ENCODE results near the gene PIP4K2A. TPM values are rescaled to one million over a fixed set of nuclear protein-coding genes. Genes with fewer than 3 reads are reported as not detected.
"Not testable (repeated sequence)": the region's sequence is repeated elsewhere in the genome, so short reads cannot be mapped to it uniquely, and the experiment has no call there.

PIP4K2A gene
- total RNA-seq, 2 experiments from 2014 or later: 107 to 108 TPM

- POLR2A ChIA-PET: no interaction called here
- CTCF ChIA-PET: no interaction called here
- Mint-ChIP-seq H3K4me3 (no peak overlapping the region), H3K9me3 (peaks cover 27% of the 10 kb centered on the region), H3K36me3 (peaks cover 6% of the 10 kb centered on the region), H3K4me1 (ENCODE audit: low read depth) (no peaks in the 10 kb centered on the region), H3K27ac (no peak overlapping the region), H3K27me3 (peaks cover 9% of the 10 kb centered on the region)
- intact Hi-C loops (cut with micrococcal nuclease): no loop called here
- DNase-seq: no peak
Measured at GRCh38 chr10:22518167-22518724, 196.1 kb downstream of the PIP4K2A start.

GRCh38 chr10:22515009-22515408 is 199.4 kb downstream of the PIP4K2A start:
- Mint-ChIP-seq H3K27me3 (peaks cover 26% of the 10 kb centered on the region), H3K27ac (no peak overlapping the region), H3K9me3 (peaks cover 19% of the 10 kb centered on the region), H3K4me1 (ENCODE audit: low read depth) (no peaks in the 10 kb centered on the region), H3K36me3 (peaks cover 2% of the 10 kb centered on the region), H3K4me3 (no peak overlapping the region)
- DNase-seq: no peak
- POLR2A ChIA-PET: no interaction called here
- intact Hi-C loops (cut with micrococcal nuclease): no loop called here
- CTCF ChIA-PET: no interaction called here

GRCh38 chr10:22514414-22514758 is 200.0 kb downstream of the PIP4K2A start:
- POLR2A ChIA-PET; H3K4me1 Mint-ChIP-seq (ENCODE audit: low read depth); DNase-seq; H3K4me3 Mint-ChIP-seq; H3K27ac Mint-ChIP-seq; H3K36me3 Mint-ChIP-seq; intact Hi-C loops (cut with micrococcal nuclease); CTCF ChIA-PET: not testable (repeated sequence)
- peaks cover 20% of the 10 kb centered on the region for H3K9me3 Mint-ChIP-seq
- H3K27me3 Mint-ChIP-seq: peaks cover 26% of the 10 kb centered on the region

- POLR2A ChIA-PET; H3K4me1 Mint-ChIP-seq (ENCODE audit: low read depth); DNase-seq; intact Hi-C loops (cut with micrococcal nuclease); H3K4me3 Mint-ChIP-seq; CTCF ChIA-PET; H3K36me3 Mint-ChIP-seq; H3K27ac Mint-ChIP-seq: not testable (repeated sequence)
- H3K9me3 Mint-ChIP-seq: peaks cover 23% of the 10 kb centered on the region
- H3K27me3 Mint-ChIP-seq: peaks cover 32% of the 10 kb centered on the region
Measured at GRCh38 chr10:22513483-22514413, 200.6 kb downstream of the PIP4K2A start.

- H3K27ac Mint-ChIP-seq; intact Hi-C loops (cut with micrococcal nuclease); DNase-seq; POLR2A ChIA-PET; H3K4me1 Mint-ChIP-seq (ENCODE audit: low read depth); H3K4me3 Mint-ChIP-seq; H3K36me3 Mint-ChIP-seq; CTCF ChIA-PET: not testable (repeated sequence)
- H3K9me3 Mint-ChIP-seq: peaks cover 29% of the 10 kb centered on the region
- H3K27me3 Mint-ChIP-seq: peaks cover 35% of the 10 kb centered on the region
Measured at GRCh38 chr10:22512015-22512414, 202.4 kb downstream of the PIP4K2A start.

GRCh38 chr10:22508214-22508613 is 206.2 kb downstream of the PIP4K2A start:
- POLR2A ChIA-PET: not testable (repeated sequence)

GRCh38 chr10:22505911-22506685 is 208.3 kb downstream of the PIP4K2A start:
- Mint-ChIP-seq H3K4me1 (ENCODE audit: low read depth) (peaks cover 11% of the 10 kb centered on the region), H3K27ac (no peak overlapping the region), H3K4me3 (no peak overlapping the region), H3K27me3 (peaks cover 16% of the 10 kb centered on the region), H3K9me3 (peaks cover 15% of the 10 kb centered on the region), H3K36me3 (peaks cover 6% of the 10 kb centered on the region)
- ChIA-PET CTCF (no interaction called here), POLR2A (interaction anchor here (0.5 kb wide), 1 partner anchor 981 kb away, joined by 4 read pairs; the partner anchor contains the start of gene SKIDA1)
- peak; percentile 68 for DNase-seq
- intact Hi-C loops (cut with micrococcal nuclease): no loop called here

More at GRCh38 chr10:22508214-22508613, 206.2 kb downstream of the PIP4K2A start:
- peaks cover 30% of the 10 kb centered on the region for H3K27me3 Mint-ChIP-seq
- DNase-seq; H3K4me3 Mint-ChIP-seq; H3K27ac Mint-ChIP-seq; H3K36me3 Mint-ChIP-seq; intact Hi-C loops (cut with micrococcal nuclease); CTCF ChIA-PET: not testable (repeated sequence)
- H3K9me3 Mint-ChIP-seq: peaks cover 29% of the 10 kb centered on the region
- H3K4me1 Mint-ChIP-seq (ENCODE audit: low read depth): peaks cover 11% of the 10 kb centered on the region

GRCh38 chr10:22504766-22505165 is 209.6 kb downstream of the PIP4K2A start:
- intact Hi-C loops (cut with micrococcal nuclease): no loop called here
- CTCF ChIA-PET: no interaction called here

GRCh38 chr10:22503315-22504088 is 210.9 kb downstream of the PIP4K2A start:
- POLR2A ChIA-PET: no interaction called here
- DNase-seq: no peak
- Mint-ChIP-seq H3K27me3 (peaks cover 10% of the 10 kb centered on the region), H3K4me3 (no peak overlapping the region), H3K36me3 (no peaks in the 10 kb centered on the region), H3K27ac (no peak overlapping the region), H3K4me1 (ENCODE audit: low read depth) (peaks cover 11% of the 10 kb centered on the region), H3K9me3 (peaks cover 3% of the 10 kb centered on the region)
- CTCF ChIA-PET: no interaction called here
- intact Hi-C loops (cut with micrococcal nuclease): no loop called here

More at GRCh38 chr10:22504766-22505165, 209.6 kb downstream of the PIP4K2A start:
- H3K9me3 Mint-ChIP-seq: peaks cover 12% of the 10 kb centered on the region
- no peak for DNase-seq
- H3K27me3 Mint-ChIP-seq: peaks cover 14% of the 10 kb centered on the region
- POLR2A ChIA-PET: no interaction called here
- peaks cover 6% of the 10 kb centered on the region for H3K36me3 Mint-ChIP-seq
- no peak overlapping the region for H3K4me3 Mint-ChIP-seq
- H3K27ac Mint-ChIP-seq: no peak overlapping the region
- H3K4me1 Mint-ChIP-seq (ENCODE audit: low read depth): peaks cover 11% of the 10 kb centered on the region

GRCh38 chr10:22501863-22502262 is 212.5 kb downstream of the PIP4K2A start:
- H3K4me3 Mint-ChIP-seq: no peak overlapping the region
- no peak overlapping the region for H3K27ac Mint-ChIP-seq
- peaks cover 9% of the 10 kb centered on the region for H3K4me1 Mint-ChIP-seq (ENCODE audit: low read depth)
- H3K27me3 Mint-ChIP-seq: peaks cover 12% of the 10 kb centered on the region
- intact Hi-C loops (cut with micrococcal nuclease): no loop called here
- no peak for DNase-seq
- no peaks in the 10 kb centered on the region for H3K36me3 Mint-ChIP-seq
- CTCF ChIA-PET: no interaction called here
- POLR2A ChIA-PET: no interaction called here
- H3K9me3 Mint-ChIP-seq: no peaks in the 10 kb centered on the region

- POLR2A ChIA-PET: no interaction called here
- Mint-ChIP-seq H3K36me3 (no peaks in the 10 kb centered on the region), H3K4me1 (ENCODE audit: low read depth) (peaks cover 6% of the 10 kb centered on the region), H3K4me3 (no peak overlapping the region), H3K9me3 (no peaks in the 10 kb centered on the region), H3K27ac (no peak overlapping the region), H3K27me3 (peaks cover 12% of the 10 kb centered on the region)
- CTCF ChIA-PET: no interaction called here
- no peak for DNase-seq
- intact Hi-C loops (cut with micrococcal nuclease): no loop called here
Measured at GRCh38 chr10:22501413-22501812, 213.0 kb downstream of the PIP4K2A start.
